ENCODE data around the gene AKT3.
"Not testable (repeated sequence)": the region's sequence is repeated elsewhere in the genome, so short reads cannot be mapped to it uniquely, and the experiment has no call there.

The AKT3 gene

DNA sequence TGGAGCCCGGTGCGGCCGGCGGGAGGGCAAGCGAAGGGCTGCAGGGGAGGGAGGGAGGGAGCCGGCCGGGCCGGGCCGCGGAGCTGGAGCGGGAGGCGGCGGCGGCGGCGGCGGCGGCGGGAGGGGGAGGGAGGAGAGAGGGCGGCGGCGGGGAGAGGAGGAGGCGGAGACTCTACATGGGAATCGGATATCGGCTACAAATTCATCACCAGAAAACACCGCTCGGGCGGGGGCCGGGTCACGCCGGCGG lies at the start of gene AKT3:
TSS of gene AKT3 (minus strand) at position 42 of the 250 bp plus-strand sequence. CDS start 7,073 bp downstream, outside the sequence.
- peak; percentile 88 for DNase-seq

DNA sequence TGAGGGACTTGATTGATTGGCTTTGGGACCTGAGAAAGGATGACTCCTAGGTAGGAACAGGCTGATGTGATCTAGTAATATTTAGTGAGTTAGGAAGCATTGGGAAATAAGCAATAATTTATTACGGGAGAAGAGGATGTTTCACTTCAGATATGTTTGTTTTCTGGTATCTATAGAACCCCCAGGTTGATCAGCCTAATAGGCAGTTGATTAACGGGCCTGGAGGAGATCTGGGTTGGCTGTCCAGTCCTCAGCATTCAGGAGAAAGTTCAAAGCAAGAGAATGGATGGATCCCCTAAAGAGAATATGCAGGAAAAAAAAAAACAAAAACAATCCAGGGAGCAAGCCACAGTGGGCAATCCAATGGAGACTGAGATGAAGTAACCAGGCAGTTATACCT lies 48.2 kb upstream of the AKT3 start:
- no peak for DNase-seq

DNA sequence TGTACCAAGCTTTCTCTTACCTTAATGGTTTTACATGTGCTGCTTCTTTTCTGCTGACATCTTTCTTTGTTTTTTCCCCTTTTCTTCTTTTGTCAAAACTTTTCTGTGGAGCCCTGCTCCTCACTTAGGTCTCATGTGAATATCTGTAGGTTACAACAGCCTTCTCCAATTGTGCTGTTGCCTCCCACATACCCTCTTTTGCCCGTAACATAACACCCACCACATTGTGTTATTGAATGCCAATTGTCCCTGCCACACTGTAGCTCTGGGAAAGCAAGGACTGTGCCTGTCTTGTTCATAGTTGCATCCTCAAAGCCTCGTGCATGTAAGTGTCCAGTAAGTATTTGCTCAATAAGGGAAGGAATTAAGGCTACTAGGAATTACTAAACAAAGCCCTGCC lies 46.3 kb upstream of the AKT3 start:
- DNase-seq, result no peak

GRCh38 chr1:243892456-243892855 lies 42.4 kb upstream of the AKT3 start:
- no peak for DNase-seq

DNA sequence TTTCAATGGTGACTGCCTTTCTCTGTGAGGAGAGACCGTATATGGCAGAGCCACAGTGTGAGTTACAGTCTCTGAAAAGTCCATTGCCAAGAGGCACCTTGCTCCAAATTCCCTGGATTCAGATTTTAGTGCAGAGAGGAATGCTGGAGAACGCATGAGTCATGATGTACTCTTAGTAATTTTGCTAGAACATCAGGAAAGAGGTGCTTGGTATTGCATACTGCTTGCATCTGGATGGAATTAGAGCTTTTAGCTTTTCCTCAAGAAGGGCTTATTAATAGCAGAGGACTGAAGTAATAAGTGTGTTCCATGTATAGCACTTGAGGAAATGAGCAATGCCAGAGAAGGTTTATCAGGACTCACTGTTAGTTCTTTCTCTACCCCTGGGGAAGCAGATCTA lies 40.5 kb upstream of the AKT3 start:
- peak; percentile 25 for DNase-seq

GRCh38 chr1:243885806-243886205 lies 35.8 kb upstream of the AKT3 start:
- no peak for DNase-seq

DNA sequence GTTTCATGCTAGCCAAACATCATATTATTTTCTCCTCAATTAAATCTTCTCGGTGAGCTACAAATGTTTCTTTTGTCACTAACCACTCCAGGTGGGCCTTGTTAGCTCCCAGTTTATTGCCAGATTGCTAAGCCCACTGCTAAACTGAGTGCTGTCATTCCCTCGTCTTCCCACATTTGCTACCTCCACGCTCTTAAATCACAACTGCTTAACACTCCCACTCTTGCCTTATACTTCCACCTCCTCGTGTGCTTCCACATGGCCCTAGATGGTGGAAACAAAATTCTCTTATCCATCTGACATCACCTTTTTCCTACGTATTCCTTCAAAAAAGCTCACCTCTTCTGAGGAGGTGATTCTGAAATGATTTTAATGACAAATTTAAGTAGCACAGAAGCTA lies 34.6 kb upstream of the AKT3 start:
- no peak for DNase-seq

DNA sequence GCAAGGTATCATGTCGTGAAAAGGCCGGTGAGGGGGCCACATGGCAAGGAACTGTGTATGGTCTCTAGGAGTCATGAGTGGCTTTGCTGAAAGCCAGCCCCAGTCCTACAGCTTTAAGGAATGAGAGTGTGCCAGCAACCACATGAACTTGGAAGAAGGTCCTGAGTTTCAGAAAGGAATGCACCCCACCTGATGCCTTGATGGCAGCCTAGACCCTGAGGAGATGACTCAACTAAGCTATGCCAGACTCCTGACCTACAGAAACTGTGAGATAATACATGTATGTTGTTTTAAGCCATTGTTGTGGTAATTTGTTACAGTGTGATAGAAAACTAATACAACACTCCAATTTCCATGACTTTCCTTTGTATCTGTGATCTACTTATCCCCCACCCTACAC lies 33.5 kb upstream of the AKT3 start:
- no peak for DNase-seq

- DNase-seq, result no peak
These were observed 32.2 kb upstream of the AKT3 start for GRCh38 chr1:243882276-243882675.

- DNase-seq, result not testable (repeated sequence)
These were observed 27.0 kb upstream of the AKT3 start for GRCh38 chr1:243877058-243877457.

DNA sequence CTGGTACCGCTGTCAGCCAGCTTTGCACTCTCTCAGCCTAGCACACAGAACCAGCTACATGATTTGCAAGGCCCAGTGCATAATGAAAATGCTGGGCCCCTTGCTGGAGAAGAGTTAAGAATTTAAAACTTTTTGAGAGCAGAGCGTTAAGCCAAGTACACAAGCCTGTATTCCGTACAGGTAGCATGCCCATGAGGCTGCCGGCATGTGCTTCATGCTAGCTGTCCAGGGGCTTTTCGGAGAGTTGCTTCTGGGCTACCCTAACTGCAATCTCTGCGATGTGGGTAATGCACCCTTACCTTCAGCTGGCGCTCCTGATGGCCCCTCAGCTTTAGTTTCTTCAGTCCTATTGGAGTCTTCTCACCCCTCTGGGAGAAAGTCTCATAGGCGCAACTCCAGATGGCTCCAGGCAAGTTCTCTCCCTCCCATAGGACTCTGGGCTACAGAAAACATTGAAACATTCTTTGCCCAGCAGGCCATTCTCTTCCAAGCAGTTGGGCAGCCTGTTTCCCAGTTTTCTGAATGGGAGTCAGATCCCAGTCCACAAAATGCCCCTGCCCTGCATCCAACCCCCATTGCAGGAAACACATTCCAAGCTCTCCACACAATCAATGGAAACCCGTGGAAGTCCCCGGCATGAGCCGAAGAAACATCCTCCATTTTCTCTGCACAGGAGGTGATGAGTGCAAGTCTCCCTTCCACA lies 5.7 kb upstream of the AKT3 start:
- no peak for DNase-seq

GRCh38 chr1:243851765-243852164 lies 1.7 kb upstream of the AKT3 start:
- no peak for DNase-seq

- DNase-seq, result no peak
These were observed 1.3 kb upstream of the AKT3 start for GRCh38 chr1:243851257-243851756.

DNA sequence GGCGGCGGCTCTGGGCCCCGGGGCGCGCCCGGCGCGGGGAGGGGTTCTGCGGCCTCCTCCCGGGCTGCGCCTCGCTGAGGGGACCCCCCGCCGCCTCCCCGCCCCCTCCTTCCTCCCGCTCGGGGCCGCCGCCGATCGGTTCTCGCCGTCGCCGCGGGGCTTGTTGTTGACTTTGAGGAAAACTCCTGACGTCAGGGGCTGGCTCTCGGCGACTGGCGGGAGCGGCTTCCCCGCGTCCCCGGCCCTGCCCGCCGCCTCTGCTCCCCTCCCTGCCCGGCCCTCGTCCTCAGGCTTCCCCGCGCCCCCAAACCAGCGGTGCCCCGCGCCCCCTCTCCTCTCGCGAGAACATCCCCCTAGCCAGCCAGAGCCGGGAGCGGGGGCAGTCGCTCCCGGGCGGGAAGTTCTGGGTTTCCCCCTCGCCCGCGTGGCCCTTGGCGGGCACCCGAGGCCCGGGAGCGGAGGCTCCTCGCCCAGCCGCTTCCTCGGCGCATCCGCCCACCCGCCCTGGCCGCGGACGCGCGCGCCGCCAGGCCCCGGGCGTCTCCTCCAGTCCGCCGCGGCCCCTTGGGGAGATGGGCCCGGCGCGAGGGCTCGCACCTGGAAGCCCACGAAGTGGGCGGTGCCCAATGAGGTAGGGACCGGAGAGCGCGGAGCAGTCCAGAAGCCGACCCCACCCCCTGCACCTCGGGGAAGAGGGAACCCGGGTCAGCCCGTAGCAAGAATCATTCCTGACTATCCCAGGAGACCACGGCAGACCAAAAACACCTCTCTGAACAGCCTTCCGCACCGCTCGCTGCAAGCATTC lies 611 bp upstream of the AKT3 start:
- DNase-seq, result peak; percentile 93

- peak; percentile 86 for DNase-seq
These were observed 432 bp downstream of the AKT3 start for GRCh38 chr1:243849421-243850201.

GRCh38 chr1:243848858-243849420 lies 1.1 kb downstream of the AKT3 start:
- peak; percentile 85 for DNase-seq

GRCh38 chr1:243848165-243848857 lies 1.7 kb downstream of the AKT3 start:
- no peak for DNase-seq

GRCh38 chr1:243846761-243847160 lies 3.3 kb downstream of the AKT3 start:
- DNase-seq, result no peak

DNA sequence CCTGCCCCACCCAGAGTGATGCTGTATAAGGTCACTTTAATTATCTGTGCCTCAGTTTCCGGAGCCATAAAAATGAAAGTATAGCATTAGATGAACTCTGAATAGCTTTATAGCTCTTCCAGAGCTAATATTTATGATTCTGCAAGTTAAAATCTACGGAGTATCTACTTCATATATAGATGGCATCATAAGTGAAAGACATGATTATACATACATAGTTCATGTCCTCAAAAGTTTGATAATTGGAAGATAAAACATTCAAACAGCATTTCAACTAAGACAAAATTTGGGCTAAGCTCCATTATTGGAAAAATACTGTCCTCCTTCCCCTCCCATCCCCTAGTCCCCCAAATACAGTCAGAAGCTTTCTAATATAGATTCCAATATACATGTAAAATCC lies 4.2 kb downstream of the AKT3 start:
- no peak for DNase-seq

DNA sequence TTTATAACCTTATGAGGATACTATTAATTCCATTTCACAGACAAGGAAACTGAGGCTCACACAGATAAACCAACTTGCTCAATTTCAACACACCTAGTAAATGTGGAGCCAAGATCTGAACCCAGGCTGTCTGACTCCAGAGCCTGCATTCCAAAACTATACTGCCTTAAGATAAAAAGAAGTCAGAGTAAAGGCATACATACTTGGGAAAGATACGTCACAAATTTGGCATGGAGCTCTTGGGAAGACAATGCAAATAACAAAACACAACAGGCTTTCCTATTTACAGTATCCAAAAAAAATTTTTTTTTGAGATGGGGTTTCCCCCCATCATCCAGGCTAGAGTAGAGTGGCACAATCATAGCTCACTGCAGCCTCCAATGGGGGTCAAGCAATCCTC lies 5.9 kb downstream of the AKT3 start:
- no peak for DNase-seq

GRCh38 chr1:243842978-243843511 lies 7.0 kb downstream of the AKT3 start:
- no peak for DNase-seq

DNA sequence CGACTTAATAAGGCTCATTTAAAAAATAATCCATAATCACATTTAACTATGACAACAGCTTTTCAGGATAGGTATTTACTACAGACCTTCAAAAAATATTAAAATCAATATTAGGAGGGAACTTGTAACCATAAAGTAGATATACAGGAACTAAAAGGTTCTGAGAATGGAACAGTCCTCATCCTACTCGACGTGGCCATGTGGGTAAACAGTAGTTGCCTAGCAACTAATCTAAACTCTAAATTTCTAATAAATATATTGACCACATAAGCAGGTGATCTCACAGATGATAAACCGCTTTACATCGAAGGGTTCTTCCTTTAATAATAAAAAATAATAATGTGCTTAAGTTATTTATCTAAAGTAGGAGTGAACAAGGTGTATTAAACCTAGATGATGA lies 7.9 kb downstream of the AKT3 start:
- no peak for DNase-seq

Measured in eye (tissue), 1 donor.